Measurements from ENCODE around the gene KCNC3. TPM values are rescaled to one million over a fixed set of nuclear protein-coding genes. Genes with fewer than 3 reads are reported as not detected.

KCNC3 gene
- total RNA-seq, 1 donor from 2014 or later: 19.8 TPM

DNA sequence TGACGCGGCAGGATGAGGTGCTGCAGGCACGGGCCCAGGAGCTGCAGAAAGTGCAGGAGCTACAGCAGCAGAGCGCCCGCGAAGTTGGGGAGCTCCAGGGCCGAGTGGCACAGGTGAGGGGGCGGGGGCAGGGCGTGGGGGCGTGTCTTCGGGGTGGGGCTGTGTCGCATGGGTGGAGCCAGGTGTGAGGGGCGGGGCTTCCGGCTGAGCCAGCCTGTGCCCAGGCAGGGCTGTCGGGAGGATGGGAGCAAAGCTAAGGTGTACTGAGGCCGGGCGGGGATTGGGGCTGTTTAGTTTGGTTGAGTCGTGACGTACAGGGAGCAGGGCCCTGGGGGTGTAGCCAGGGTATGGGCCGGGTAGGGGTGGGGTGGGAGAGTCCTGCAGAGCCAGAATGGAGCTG lies 62.3 kb downstream of the KCNC3 start:
- Mint-ChIP-seq H3K4me3 (ENCODE audit: low read depth) (no peak overlapping the region), H3K4me1 (ENCODE audit: low read depth) (no peaks in the 10 kb centered on the region), H3K27ac (no peak overlapping the region), H3K27me3 (no peaks in the 10 kb centered on the region), H3K36me3 (ENCODE audit: insufficient read depth) (peaks cover 24% of the 10 kb centered on the region), H3K9me3 (ENCODE audit: low read depth) (no peaks in the 10 kb centered on the region)
- TF ChIP-seq CTCF (IDR thresholded peaks at IDR 0.05; ENCODE audit: unreplicated experiment): no peak
- DNase-seq (ENCODE audit: low spot score, unreplicated experiment): no peak

DNA sequence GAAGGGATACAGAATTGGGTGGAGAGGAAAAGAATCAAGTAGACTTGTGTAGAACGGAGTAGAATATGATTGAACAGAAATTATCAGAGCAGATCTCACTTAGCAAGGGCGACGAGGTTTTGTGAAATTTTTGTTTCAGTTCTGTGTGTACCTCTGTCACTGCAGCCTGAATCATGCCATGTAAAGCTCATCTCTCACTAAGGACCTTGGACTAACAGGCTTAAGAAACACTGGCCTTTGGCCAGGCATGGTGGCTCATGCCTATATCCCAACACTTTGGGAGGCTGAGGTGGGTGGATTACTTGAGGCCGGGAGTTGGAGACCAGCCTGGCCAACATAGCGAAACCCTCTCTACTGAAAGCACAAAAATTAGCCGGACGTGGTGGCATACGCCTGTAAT lies 63.1 kb downstream of the KCNC3 start:
- Mint-ChIP-seq H3K4me1 (ENCODE audit: low read depth) (no peaks in the 10 kb centered on the region), H3K4me3 (ENCODE audit: low read depth) (no peak overlapping the region), H3K36me3 (ENCODE audit: insufficient read depth) (peaks cover 22% of the 10 kb centered on the region), H3K9me3 (ENCODE audit: low read depth) (no peaks in the 10 kb centered on the region), H3K27ac (peak overlapping the region; percentile 30), H3K27me3 (no peaks in the 10 kb centered on the region)
- TF ChIP-seq CTCF (IDR thresholded peaks at IDR 0.05; ENCODE audit: unreplicated experiment): no peak
- DNase-seq (ENCODE audit: low spot score, unreplicated experiment): no peak

- H3K4me1 Mint-ChIP-seq (ENCODE audit: low read depth): no peaks in the 10 kb centered on the region
- no peaks in the 10 kb centered on the region for H3K9me3 Mint-ChIP-seq (ENCODE audit: low read depth)
- no peaks in the 10 kb centered on the region for H3K27me3 Mint-ChIP-seq
- H3K36me3 Mint-ChIP-seq (ENCODE audit: insufficient read depth): peaks cover 23% of the 10 kb centered on the region
- DNase-seq (ENCODE audit: low spot score, unreplicated experiment): no peak
- no peak overlapping the region for H3K4me3 Mint-ChIP-seq (ENCODE audit: low read depth)
- no peak for TF ChIP-seq CTCF (IDR thresholded peaks at IDR 0.05; ENCODE audit: unreplicated experiment)
- no peak overlapping the region for H3K27ac Mint-ChIP-seq
Measured at GRCh38 chr19:50264483-50265186, 64.5 kb downstream of the KCNC3 start.

DNA sequence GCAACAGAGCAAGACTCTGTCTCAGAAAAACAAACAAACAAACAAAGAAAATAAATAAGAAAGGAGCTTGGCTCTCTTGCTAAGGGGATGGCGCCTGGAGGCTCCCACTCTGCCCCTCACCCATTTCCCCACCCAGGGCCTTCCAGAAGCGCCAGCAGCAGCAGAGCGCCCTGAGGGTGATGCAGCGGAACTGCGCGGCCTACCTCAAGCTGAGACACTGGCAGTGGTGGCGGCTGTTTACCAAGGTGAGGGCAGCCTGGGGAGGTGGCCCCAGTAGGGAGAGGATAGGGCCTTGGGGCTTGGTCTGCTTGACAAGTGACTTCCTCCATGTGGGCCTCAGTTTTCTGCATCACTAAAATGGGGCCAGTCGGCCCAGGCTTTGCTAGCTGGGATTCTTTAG lies 66.0 kb downstream of the KCNC3 start:
- Mint-ChIP-seq H3K9me3 (ENCODE audit: low read depth) (no peaks in the 10 kb centered on the region), H3K4me3 (ENCODE audit: low read depth) (no peak overlapping the region), H3K4me1 (ENCODE audit: low read depth) (no peaks in the 10 kb centered on the region), H3K27ac (no peak overlapping the region), H3K36me3 (ENCODE audit: insufficient read depth) (peaks cover 21% of the 10 kb centered on the region), H3K27me3 (no peaks in the 10 kb centered on the region)
- no peak for DNase-seq (ENCODE audit: low spot score, unreplicated experiment)
- TF ChIP-seq CTCF (IDR thresholded peaks at IDR 0.05; ENCODE audit: unreplicated experiment): no peak

Other genes with a start within 250 kb of the KCNC3 start
- gene IZUMO2, start 166.1 kb downstream of the KCNC3 start, total RNA-seq: not detected in 2 replicates
- 65.9 and 67.9 TPM in 2 replicates for gene MYH14, start 125.8 kb downstream of the KCNC3 start, total RNA-seq
- gene NAPSA, start 36.3 kb upstream of the KCNC3 start, total RNA-seq: 2.3 and 2.7 TPM in 2 replicates
- 28.3 and 29.1 TPM in 2 replicates for gene NR1H2, start 47.1 kb upstream of the KCNC3 start, total RNA-seq
- gene POLD1, start 55.0 kb upstream of the KCNC3 start, total RNA-seq: 91.4 and 99.5 TPM in 2 replicates
- 1.7 and 2.5 TPM in 2 replicates for gene SPIB, start 89.6 kb upstream of the KCNC3 start, total RNA-seq
- 1.6 and 2.1 TPM in 2 replicates for gene MYBPC2, start 103.5 kb upstream of the KCNC3 start, total RNA-seq
- gene EMC10, start 147.1 kb upstream of the KCNC3 start, total RNA-seq: 177 and 181 TPM in 2 replicates
- 11.6 and 12.0 TPM in 2 replicates for gene GARIN5A, start 147.5 kb upstream of the KCNC3 start, total RNA-seq
- 12.1 and 13.1 TPM in 2 replicates for gene JOSD2, start 181.8 kb upstream of the KCNC3 start, total RNA-seq
- gene ASPDH, start 184.5 kb upstream of the KCNC3 start, total RNA-seq: not detected in 2 replicates
- gene LRRC4B, start 239.1 kb upstream of the KCNC3 start, total RNA-seq: 1.0 and 1.2 TPM in 2 replicates

Data from progenitor cell of endocrine pancreas (in vitro differentiated cells).